ENCODE data around the gene CAPZB. TPM values are rescaled to one million over a fixed set of nuclear protein-coding genes. Genes with fewer than 3 reads are reported as not detected.

The CAPZB gene
- polyA plus RNA-seq, 1 of the 3 experiments (the other 2 are of a cell fraction) = 122 TPM

- peak; percentile 48; the same call in 1 of the 2 replicates for TF ChIP-seq TAF1 (IDR thresholded peaks at IDR 0.05; ENCODE audit: borderline replicate concordance, low read depth, low read length)
- TF ChIP-seq JUND (IDR thresholded peaks at IDR 0.05) = no peak
- TF ChIP-seq EZH2phosphoT487 (IDR thresholded peaks at IDR 0.05; ENCODE audit: borderline replicate concordance, low read depth) = no peak
- no peak for TF ChIP-seq CTCF (IDR thresholded peaks at IDR 0.05)
- TF ChIP-seq RCOR1 (IDR thresholded peaks at IDR 0.05; ENCODE audit: low read length) = no peak
- no peak for TF ChIP-seq RFX5 (IDR thresholded peaks at IDR 0.05; ENCODE audit: low read length)
- no peak for TF ChIP-seq USF2 (IDR thresholded peaks at IDR 0.05; ENCODE audit: borderline replicate concordance, low read depth, low read length)
- peak; percentile 84 for TF ChIP-seq GABPA (IDR thresholded peaks at IDR 0.05; ENCODE audit: low read depth)
- TF ChIP-seq GATA2 (CRISPR knock-in tag; IDR thresholded peaks at IDR 0.05) = no peak
- TF ChIP-seq MXI1 (IDR thresholded peaks at IDR 0.05; ENCODE audit: low read depth, low read length) = 0 out of 2 replicates have a peak, but pooled peaks have one; percentile 27
Observed at GRCh38 chr1:19485362-19486187, at the start of gene CAPZB (continued).

DNA sequence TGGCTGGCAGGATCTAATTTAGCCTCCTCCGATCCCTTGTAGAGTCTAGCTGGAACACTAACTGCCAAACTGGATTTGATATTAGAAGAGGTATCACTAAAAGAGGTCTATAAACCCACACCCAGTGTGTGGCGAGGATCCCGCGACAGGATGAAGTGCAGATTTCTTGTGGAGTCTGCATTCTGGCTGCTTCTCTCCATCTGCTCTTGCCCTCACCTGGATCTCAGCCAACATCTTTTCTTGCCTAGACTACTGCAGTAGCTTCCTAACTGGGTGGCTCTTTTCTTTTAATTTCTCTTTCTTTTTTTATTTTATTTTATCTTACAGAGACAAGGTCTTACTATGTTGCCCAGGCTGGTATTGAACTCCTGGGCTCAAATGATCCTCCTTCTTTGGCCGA is 48.9 kb upstream of the CAPZB start:
- H3K36me3 ChIP-seq (replicated peaks in 1 of 2; ENCODE audit: control insufficient read depth in 1 of 2, insufficient read depth in 2 of 2, low read length in 1 of 2) = no peaks in the 10 kb centered on the region
- H3K27me3 ChIP-seq (ENCODE audit: insufficient read depth) = no peaks in the 10 kb centered on the region
- WGBS (ENCODE audit: low lambda C conversion rate) = 87% methylated on average over 4 of the region's 5 CpGs
- H2AFZ ChIP-seq (ENCODE audit: low read depth) = no peak overlapping the region
- no peak for TF ChIP-seq CTCF (IDR thresholded peaks at IDR 0.05)
- no peak for TF ChIP-seq EZH2phosphoT487 (IDR thresholded peaks at IDR 0.05; ENCODE audit: borderline replicate concordance, low read depth)
- no peak for TF ChIP-seq NRF1 (IDR thresholded peaks at IDR 0.05; ENCODE audit: low read depth, low read length)
- no peak for TF ChIP-seq POLR2AphosphoS5 (IDR thresholded peaks at IDR 0.05; ENCODE audit: low read depth, low read length)
- no peak for TF ChIP-seq NFIC (IDR thresholded peaks at IDR 0.05; ENCODE audit: borderline replicate concordance)
- TF ChIP-seq SIN3A (IDR thresholded peaks at IDR 0.05; ENCODE audit: borderline replicate concordance, low read depth, low read length) = no peak
- no peak for TF ChIP-seq FOXM1 (IDR thresholded peaks at IDR 0.05; ENCODE audit: low read depth)
- TF ChIP-seq ELF1 (IDR thresholded peaks at IDR 0.05) = no peak
- no peak for TF ChIP-seq CHD2 (IDR thresholded peaks at IDR 0.05; ENCODE audit: low read length, partially characterized antibody)
- no peak for TF ChIP-seq YY1 (IDR thresholded peaks at IDR 0.05; ENCODE audit: low read depth)
- no peak overlapping the region for H3K4me2 ChIP-seq
- H3K79me2 ChIP-seq (ENCODE audit: insufficient read depth) = no peaks in the 10 kb centered on the region
- H3K27ac ChIP-seq (ENCODE audit: low read depth in 2 of 2, low read length in 1 of 2) = no peak overlapping the region
- H3K9me2 ChIP-seq = no peaks in the 10 kb centered on the region
- no peak overlapping the region for H3K9ac ChIP-seq
- H3F3A ChIP-seq (replicated peaks; ENCODE audit: insufficient read depth) = no peaks in the 10 kb centered on the region
- H3K4me3 ChIP-seq (ENCODE audit: low read depth in 2 of 2, low read length in 1 of 2) = no peak overlapping the region
- H3K9me3 ChIP-seq = no peaks in the 10 kb centered on the region
- CTCF ChIA-PET = no interaction called here
- POLR2A ChIA-PET = no interaction called here
- DNase-seq = no peak
- no peaks in the 10 kb centered on the region for H4K20me1 ChIP-seq (ENCODE audit: insufficient read depth)
- H3K4me1 ChIP-seq (ENCODE audit: control insufficient read depth in 1 of 2, insufficient read depth in 2 of 2, low read depth in 1 of 2, low read length in 1 of 2) = no peaks in the 10 kb centered on the region

Data from SK-N-SH (cell line).